ENCODE results near the gene IRAK1BP1.

DNA sequence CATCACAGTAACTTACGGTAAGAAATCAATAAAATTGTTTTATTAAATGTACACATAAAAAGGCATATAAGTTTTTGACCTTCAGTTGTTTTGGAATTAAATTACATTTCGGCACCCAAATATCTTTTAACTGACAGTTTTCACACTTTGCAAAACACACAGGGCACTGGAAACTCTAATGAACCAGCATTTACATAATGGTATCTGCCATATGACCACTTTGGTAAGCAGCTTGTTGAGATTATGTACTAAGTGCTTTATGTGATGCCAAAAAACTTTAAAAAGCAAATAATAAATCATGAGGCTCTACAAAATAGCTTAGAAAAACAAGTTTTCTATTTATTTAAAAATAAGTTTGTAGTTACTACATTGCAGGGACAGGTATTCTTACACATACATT lies 68.2 kb downstream of the IRAK1BP1 start:
- TF ChIP-seq, protein P1, sequence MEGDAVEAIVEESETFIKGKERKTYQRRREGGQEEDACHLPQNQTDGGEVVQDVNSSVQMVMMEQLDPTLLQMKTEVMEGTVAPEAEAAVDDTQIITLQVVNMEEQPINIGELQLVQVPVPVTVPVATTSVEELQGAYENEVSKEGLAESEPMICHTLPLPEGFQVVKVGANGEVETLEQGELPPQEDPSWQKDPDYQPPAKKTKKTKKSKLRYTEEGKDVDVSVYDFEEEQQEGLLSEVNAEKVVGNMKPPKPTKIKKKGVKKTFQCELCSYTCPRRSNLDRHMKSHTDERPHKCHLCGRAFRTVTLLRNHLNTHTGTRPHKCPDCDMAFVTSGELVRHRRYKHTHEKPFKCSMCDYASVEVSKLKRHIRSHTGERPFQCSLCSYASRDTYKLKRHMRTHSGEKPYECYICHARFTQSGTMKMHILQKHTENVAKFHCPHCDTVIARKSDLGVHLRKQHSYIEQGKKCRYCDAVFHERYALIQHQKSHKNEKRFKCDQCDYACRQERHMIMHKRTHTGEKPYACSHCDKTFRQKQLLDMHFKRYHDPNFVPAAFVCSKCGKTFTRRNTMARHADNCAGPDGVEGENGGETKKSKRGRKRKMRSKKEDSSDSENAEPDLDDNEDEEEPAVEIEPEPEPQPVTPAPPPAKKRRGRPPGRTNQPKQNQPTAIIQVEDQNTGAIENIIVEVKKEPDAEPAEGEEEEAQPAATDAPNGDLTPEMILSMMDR (IDR thresholded peaks at IDR 0.05), result no peak
- no peak for TF ChIP-seq POLR2A (IDR thresholded peaks at IDR 0.05)

Measured in testis (tissue), 2 donors.